ENCODE measurements around the gene BRME1. TPM values are rescaled to one million over a fixed set of nuclear protein-coding genes. Genes with fewer than 3 reads are reported as not detected.
A peak's percentile ranks its signal among the peaks of the same experiment; 100 is the strongest.

Gene BRME1
- total RNA-seq, 4 donors from 2014 or later = 2.3 to 11.8 (median 5.7) TPM

GRCh38 chr19:13833330-13834243 lies 72.3 kb downstream of the BRME1 start:
- WGBS, 2 donors = 11 to 15% methylated on average over 24 to 47 of the region's 59 CpGs
- no peak for TF ChIP-seq CTCF (IDR thresholded peaks at IDR 0.05)
- no peak for TF ChIP-seq POLR2A (IDR thresholded peaks at IDR 0.05)
- intact Hi-C loops (cut with DNase I; ENCODE audit: low total_unique reads) = no loop called here

More at GRCh38 chr19:13833330-13834243, 72.3 kb downstream of the BRME1 start:
- DNase-seq (ENCODE audit: low spot score in 2 of 2) = peak; percentile 93 to 99
- H3K4me3 ChIP-seq (ENCODE audit: low read depth, poor library complexity, severe bottlenecking) = no peak overlapping the region

MicroRNAs within 50 kb of the gene (microRNA counts, 767-probe panel; counts per million panel counts)
- microRNA hsa-miR-181c-5p = 0 to 358 counts per million in 2 donors
- microRNA hsa-miR-23a-3p = 18,140 to 21,234 counts per million in 2 donors
- 7,515 to 10,885 counts per million in 2 donors for microRNA hsa-miR-24-3p
- 0 to 358 counts per million in 2 donors for microRNA hsa-miR-27a-3p

Small RNAs within 50 kb of the gene (microRNA-seq; reads per million reads assigned to microRNA genes)
- gene MIR181C (ENCODE audit: borderline number of aligned reads in 1 of 2, borderline replicate concordance in 2 of 2) (121 to 126 reads per million in 2 donors), gene MIR181D (ENCODE audit: borderline number of aligned reads in 1 of 2, borderline replicate concordance in 2 of 2) (83.2 to 109 reads per million in 2 donors)

Other genes with a start within 250 kb of the BRME1 start
- gene MRI1, start 141.6 kb downstream of the BRME1 start, total RNA-seq = 100 to 1,000 TPM in 2 of 4 donors, 10 to 100 TPM in 2; 72.8 to 133 (median 92.1) TPM
- gene C19orf53, start 131.7 kb downstream of the BRME1 start, total RNA-seq = 100 to 1,000 TPM; 113 to 200 (median 145) TPM
- gene ZSWIM4, start 110.7 kb downstream of the BRME1 start, total RNA-seq = 10 to 100 TPM; 22.3 to 29.9 (median 23.3) TPM
- not detected for gene NANOS3, start 29.0 kb downstream of the BRME1 start, total RNA-seq
- gene CC2D1A, start 84 bp upstream of the BRME1 start, total RNA-seq = 100 to 1,000 TPM in 1 of 4 donors, 10 to 100 TPM in 3; 48.9 to 104 (median 54.8) TPM
- gene PODNL1, start 32.3 kb upstream of the BRME1 start, total RNA-seq = 1 to 10 TPM; 5.2 to 8.2 (median 6.4) TPM
- gene DCAF15, start 46.4 kb upstream of the BRME1 start, total RNA-seq = 10 to 100 TPM; 31.8 to 51.7 (median 43.0) TPM
- gene RFX1, start 100.2 kb upstream of the BRME1 start, total RNA-seq = 1 to 10 TPM; 4.5 to 9.2 (median 6.1) TPM
- not detected for gene RLN3, start 122.0 kb upstream of the BRME1 start, total RNA-seq
- gene IL27RA, start 125.6 kb upstream of the BRME1 start, total RNA-seq = 1 to 10 TPM in 3 of 4 donors, under 1 TPM in 1; 0.27 to 2.7 (median 2.0) TPM
- under 1 TPM in 1 of 4 donors, not detected in 3; 0.10 TPM for gene PALM3, start 156.0 kb upstream of the BRME1 start, total RNA-seq
- 10 to 100 TPM in 3 of 4 donors, 1 to 10 TPM in 1; 9.1 to 26.2 (median 17.2) TPM for gene MISP3, start 166.7 kb upstream of the BRME1 start, total RNA-seq
- gene C19orf67, start 179.7 kb upstream of the BRME1 start, total RNA-seq = not detected
- 10 to 100 TPM; 23.2 to 61.1 (median 33.2) TPM for gene SAMD1, start 184.6 kb upstream of the BRME1 start, total RNA-seq
- 10 to 100 TPM; 45.9 to 53.7 (median 49.2) TPM for gene PRKACA, start 211.6 kb upstream of the BRME1 start, total RNA-seq
- 1 to 10 TPM in 3 of 4 donors, not detected in 1; 1.6 to 3.2 (median 2.3) TPM for gene ASF1B, start 230.5 kb upstream of the BRME1 start, total RNA-seq

Data from lower leg skin (tissue), 4 donors.